ENCODE measurements around the gene SPATA2L. TPM values are rescaled to one million over a fixed set of nuclear protein-coding genes. Genes with fewer than 3 reads are reported as not detected.
"Not testable (repeated sequence)": the region's sequence is repeated elsewhere in the genome, so short reads cannot be mapped to it uniquely, and the experiment has no call there.

SPATA2L gene
- total RNA-seq, 1 donor: 14.8 TPM

DNA sequence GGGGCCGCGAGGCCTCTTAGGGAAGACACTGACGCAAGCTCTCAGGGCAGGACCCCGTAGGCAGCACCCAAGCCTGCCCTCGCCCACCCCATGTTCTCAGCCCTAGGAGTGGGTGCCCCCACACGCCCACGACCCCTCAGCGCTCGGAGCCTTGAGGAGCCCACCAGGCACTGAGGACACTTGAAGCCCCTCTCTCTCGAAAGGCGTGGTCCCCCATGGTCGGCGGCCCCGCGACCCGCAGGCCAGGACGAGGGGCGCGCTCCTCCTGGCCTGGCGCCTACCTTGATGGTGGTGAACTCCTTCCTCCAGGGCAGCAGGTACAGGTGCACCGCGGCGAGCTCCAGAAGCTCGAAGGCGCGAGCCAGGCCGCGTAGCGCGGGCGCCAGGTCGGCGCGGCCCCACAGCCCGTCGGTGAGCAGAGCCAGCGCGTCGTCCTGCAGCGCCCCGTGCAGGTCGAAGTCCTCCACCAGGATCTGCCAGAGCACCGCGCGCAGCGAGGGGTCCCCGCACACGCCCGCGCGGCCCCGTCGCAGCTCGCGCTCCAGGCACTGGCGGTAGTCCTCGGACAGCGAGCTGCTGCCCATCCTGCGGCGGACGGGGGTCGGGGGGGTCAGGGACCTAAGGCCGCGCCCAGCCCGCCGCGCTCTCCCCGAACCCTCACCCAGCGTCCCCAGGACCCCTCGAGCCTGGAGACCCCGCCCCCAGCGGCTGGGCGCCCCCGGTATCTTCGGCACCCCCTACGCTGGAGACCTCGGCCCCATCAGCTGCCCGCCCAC is 668 bp downstream of the SPATA2L start:
- Histone ChIP-seq H4K20me1 (ENCODE audit: insufficient read depth, low read length) (peaks cover 18% of the 10 kb centered on the region), H3K27me3 (ENCODE audit: insufficient read depth, low read length) (peaks cover 4% of the 10 kb centered on the region), H3K4me3 (ENCODE audit: insufficient read depth, low read length) (peak overlapping the region; percentile 80), H2AFZ (ENCODE audit: low read length) (no peak overlapping the region), H3K9me3 (ENCODE audit: low read depth, low read length) (no peaks in the 10 kb centered on the region), H3K36me3 (ENCODE audit: insufficient read depth, low read length) (no peaks in the 10 kb centered on the region), H3K4me2 (ENCODE audit: insufficient read depth, low read length) (peak overlapping the region; percentile 93), H3K4me1 (ENCODE audit: insufficient read depth, low read length) (peaks cover 11% of the 10 kb centered on the region), H3K79me2 (ENCODE audit: insufficient read depth, low read length) (peaks cover 3% of the 10 kb centered on the region), H3K27ac (ENCODE audit: low read depth, low read length) (peak overlapping the region; percentile 82)
- DNase-seq (ENCODE audit: insufficient read length, low spot score, missing footprints): peak; percentile 93
- TF ChIP-seq, protein P1, sequence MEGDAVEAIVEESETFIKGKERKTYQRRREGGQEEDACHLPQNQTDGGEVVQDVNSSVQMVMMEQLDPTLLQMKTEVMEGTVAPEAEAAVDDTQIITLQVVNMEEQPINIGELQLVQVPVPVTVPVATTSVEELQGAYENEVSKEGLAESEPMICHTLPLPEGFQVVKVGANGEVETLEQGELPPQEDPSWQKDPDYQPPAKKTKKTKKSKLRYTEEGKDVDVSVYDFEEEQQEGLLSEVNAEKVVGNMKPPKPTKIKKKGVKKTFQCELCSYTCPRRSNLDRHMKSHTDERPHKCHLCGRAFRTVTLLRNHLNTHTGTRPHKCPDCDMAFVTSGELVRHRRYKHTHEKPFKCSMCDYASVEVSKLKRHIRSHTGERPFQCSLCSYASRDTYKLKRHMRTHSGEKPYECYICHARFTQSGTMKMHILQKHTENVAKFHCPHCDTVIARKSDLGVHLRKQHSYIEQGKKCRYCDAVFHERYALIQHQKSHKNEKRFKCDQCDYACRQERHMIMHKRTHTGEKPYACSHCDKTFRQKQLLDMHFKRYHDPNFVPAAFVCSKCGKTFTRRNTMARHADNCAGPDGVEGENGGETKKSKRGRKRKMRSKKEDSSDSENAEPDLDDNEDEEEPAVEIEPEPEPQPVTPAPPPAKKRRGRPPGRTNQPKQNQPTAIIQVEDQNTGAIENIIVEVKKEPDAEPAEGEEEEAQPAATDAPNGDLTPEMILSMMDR (IDR thresholded peaks at IDR 0.05; ENCODE audit: extremely low read depth, low read depth, low read length): no peak

DNA sequence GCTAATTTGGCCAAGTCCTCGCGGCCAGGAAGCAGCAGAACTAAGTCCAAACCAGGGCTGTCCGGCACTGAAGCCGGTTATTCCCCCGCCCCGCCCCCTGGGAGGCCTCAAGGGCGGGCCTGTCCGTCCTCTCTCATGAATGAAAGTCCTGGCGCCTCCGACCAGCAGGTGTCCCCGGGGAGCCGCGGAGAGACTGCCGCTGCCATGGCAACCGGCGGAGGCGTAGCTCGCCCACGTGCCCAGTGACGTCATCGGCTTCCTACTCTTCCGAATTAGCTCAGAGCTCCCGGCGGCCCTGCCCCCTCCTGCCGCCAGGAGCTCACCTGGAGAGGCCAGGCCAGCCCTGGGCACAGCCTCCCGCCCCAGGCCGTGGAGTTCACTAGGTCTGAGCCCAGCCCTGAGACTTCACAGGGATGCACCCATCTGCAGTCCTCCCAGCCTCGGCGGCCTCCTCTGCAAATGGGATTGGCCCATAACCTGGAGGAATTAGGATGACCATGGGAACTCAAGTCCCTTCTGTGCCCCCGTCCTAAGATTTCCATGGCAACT is 1.3 kb downstream of the SPATA2L start:
- Histone ChIP-seq H3K4me2 (ENCODE audit: insufficient read depth, low read length) (peak overlapping the region; percentile 93), H2AFZ (ENCODE audit: low read length) (no peak overlapping the region), H3K79me2 (ENCODE audit: insufficient read depth, low read length) (peaks cover 3% of the 10 kb centered on the region), H4K20me1 (ENCODE audit: insufficient read depth, low read length) (peaks cover 18% of the 10 kb centered on the region), H3K27ac (ENCODE audit: low read depth, low read length) (peak overlapping the region; percentile 82), H3K36me3 (ENCODE audit: insufficient read depth, low read length) (no peaks in the 10 kb centered on the region), H3K4me3 (ENCODE audit: insufficient read depth, low read length) (peak overlapping the region; percentile 80), H3K9me3 (ENCODE audit: low read depth, low read length) (no peaks in the 10 kb centered on the region), H3K27me3 (ENCODE audit: insufficient read depth, low read length) (peaks cover 4% of the 10 kb centered on the region), H3K4me1 (ENCODE audit: insufficient read depth, low read length) (peaks cover 11% of the 10 kb centered on the region)
- peak; percentile 100 for DNase-seq (ENCODE audit: insufficient read length, low spot score, missing footprints)
- TF ChIP-seq, protein P1 (IDR thresholded peaks at IDR 0.05; ENCODE audit: extremely low read depth, low read depth, low read length): peak; percentile 25

DNA sequence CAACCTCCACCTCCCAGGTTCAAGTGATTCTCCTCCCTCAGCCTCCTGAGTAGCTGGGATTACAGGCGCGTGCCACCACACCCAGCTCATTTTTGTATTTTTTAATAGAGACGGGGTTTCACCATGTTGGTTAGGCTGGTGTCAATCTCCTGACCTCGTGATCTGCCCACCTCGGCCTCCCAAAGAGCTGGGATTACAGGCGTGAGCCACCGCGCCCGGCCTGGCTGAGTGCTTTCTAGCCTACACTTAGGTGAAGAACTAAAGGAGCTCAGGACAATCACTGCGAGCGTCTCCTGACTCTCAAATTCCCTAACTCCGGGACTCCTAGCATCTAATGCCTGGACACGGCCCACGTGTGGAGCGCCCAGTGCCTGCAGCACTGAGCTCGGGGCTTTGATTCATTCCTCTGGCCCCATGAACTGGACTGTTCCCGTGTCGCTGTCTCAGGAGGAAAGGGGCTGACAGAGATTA is 1.8 kb downstream of the SPATA2L start:
- peak overlapping the region; percentile 93 for H3K4me2 ChIP-seq (ENCODE audit: insufficient read depth, low read length)
- peak overlapping the region; percentile 82 for H3K27ac ChIP-seq (ENCODE audit: low read depth, low read length)
- H3K4me3 ChIP-seq (ENCODE audit: insufficient read depth, low read length): peak overlapping the region; percentile 80

DNA sequence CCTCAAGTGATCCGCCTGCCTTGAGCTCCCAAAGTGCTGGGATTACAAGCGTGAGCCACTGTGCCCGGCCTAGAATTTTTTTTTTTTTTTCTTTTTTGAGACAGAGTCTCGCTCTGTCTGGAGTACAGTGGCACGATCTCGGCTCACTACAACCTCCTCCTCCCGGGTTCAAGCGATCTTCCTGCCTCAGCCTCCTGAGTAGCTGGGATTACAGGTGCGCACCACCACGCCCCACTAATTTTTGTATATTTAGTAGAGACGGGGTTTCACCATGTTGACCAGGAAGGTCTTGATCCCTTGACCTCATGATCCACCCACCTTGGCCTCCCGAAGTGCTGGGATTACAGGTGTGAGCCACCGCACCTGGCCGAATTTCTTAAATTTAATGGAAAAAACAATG is 2.8 kb downstream of the SPATA2L start:
- DNase-seq (ENCODE audit: insufficient read length, low spot score, missing footprints); H3K9me3 ChIP-seq (ENCODE audit: low read depth, low read length); H3K4me2 ChIP-seq (ENCODE audit: insufficient read depth, low read length); H3K27ac ChIP-seq (ENCODE audit: low read depth, low read length); H3K79me2 ChIP-seq (ENCODE audit: insufficient read depth, low read length); H3K27me3 ChIP-seq (ENCODE audit: insufficient read depth, low read length); H3K36me3 ChIP-seq (ENCODE audit: insufficient read depth, low read length); H3K4me3 ChIP-seq (ENCODE audit: insufficient read depth, low read length); H2AFZ ChIP-seq (ENCODE audit: low read length): not testable (repeated sequence)
- peaks cover 18% of the 10 kb centered on the region for H4K20me1 ChIP-seq (ENCODE audit: insufficient read depth, low read length)
- peaks cover 11% of the 10 kb centered on the region for H3K4me1 ChIP-seq (ENCODE audit: insufficient read depth, low read length)

More for the DNA sequence above, 1.8 kb downstream of the SPATA2L start:
- DNase-seq (ENCODE audit: insufficient read length, low spot score, missing footprints); H3K27me3 ChIP-seq (ENCODE audit: insufficient read depth, low read length); H3K9me3 ChIP-seq (ENCODE audit: low read depth, low read length); H3K36me3 ChIP-seq (ENCODE audit: insufficient read depth, low read length); H3K79me2 ChIP-seq (ENCODE audit: insufficient read depth, low read length); H2AFZ ChIP-seq (ENCODE audit: low read length): not testable (repeated sequence)
- peaks cover 18% of the 10 kb centered on the region for H4K20me1 ChIP-seq (ENCODE audit: insufficient read depth, low read length)
- H3K4me1 ChIP-seq (ENCODE audit: insufficient read depth, low read length): peaks cover 11% of the 10 kb centered on the region
